ENCODE measurements around the gene AP5Z1. TPM values are rescaled to one million over a fixed set of nuclear protein-coding genes. Genes with fewer than 3 reads are reported as not detected.

AP5Z1 gene
- polyA plus RNA-seq, 1 of the 3 experiments (the other 2 are of a cell fraction): 29.5 TPM

DNA sequence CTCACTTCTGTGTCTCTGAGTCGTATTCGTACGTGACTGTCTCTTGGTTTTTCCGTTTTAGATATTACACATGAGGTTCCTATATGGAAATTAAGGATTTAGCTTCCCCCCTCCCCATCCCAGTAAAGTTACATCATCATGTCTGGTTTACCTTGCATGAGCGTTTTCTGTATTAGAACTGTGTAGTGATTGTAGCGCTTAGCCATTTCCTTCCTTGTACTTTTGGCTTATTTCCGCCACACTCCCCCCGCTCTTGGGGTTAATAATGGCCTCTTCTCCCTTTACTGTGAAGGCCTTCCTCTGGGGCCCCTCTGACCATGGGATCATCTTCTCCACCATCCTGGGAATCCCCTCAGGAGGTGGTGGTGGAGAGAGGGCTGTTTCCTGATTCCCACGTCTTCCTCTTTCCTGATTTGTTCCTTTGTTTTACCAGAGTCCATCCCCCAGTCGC lies 27.2 kb upstream of the AP5Z1 start:
- H3K27ac ChIP-seq (ENCODE audit: low read depth in 2 of 2, low read length in 1 of 2): no peak overlapping the region
- peaks cover 0 to 21% of the 10 kb centered on the region in 2 experiments; a peak in 3 of 4 replicates for H3K4me1 ChIP-seq (ENCODE audit: control insufficient read depth in 1 of 2, insufficient read depth in 2 of 2, low read depth in 1 of 2, low read length in 1 of 2)
- H3K4me3 ChIP-seq (ENCODE audit: low read depth in 2 of 2, low read length in 1 of 2): no peak overlapping the region
- TF ChIP-seq FOXJ3 (CRISPR knock-in tag; IDR thresholded peaks at IDR 0.05) (no peak), RCOR1 (IDR thresholded peaks at IDR 0.05; ENCODE audit: low read length) (no peak), SMC3 (IDR thresholded peaks at IDR 0.05; ENCODE audit: low read depth, low read length) (no peak), GATA2 (CRISPR knock-in tag; IDR thresholded peaks at IDR 0.05) (no peak), NRF1 (IDR thresholded peaks at IDR 0.05; ENCODE audit: low read depth, low read length) (no peak), PBX3 (IDR thresholded peaks at IDR 0.05) (no peak), EP300 (IDR thresholded peaks at IDR 0.05; ENCODE audit: borderline replicate concordance in 1 of 2, low read depth in 1 of 2, low read length in 1 of 2) (no peak), ZBTB33 (IDR thresholded peaks at IDR 0.05; ENCODE audit: borderline replicate concordance, low read depth) (no peak)
- TF ChIP-seq, protein P1, sequence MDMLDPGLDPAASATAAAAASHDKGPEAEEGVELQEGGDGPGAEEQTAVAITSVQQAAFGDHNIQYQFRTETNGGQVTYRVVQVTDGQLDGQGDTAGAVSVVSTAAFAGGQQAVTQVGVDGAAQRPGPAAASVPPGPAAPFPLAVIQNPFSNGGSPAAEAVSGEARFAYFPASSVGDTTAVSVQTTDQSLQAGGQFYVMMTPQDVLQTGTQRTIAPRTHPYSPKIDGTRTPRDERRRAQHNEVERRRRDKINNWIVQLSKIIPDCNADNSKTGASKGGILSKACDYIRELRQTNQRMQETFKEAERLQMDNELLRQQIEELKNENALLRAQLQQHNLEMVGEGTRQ (IDR thresholded peaks at IDR 0.05; ENCODE audit: borderline replicate concordance, low read depth, low read length): no peak
- H3K79me2 ChIP-seq (ENCODE audit: insufficient read depth): peaks cover 55% of the 10 kb centered on the region
- H3K4me2 ChIP-seq: no peak overlapping the region
- DNase-seq: no peak
- WGBS (ENCODE audit: low lambda C conversion rate): 94% methylated on average over 10 of the region's 10 CpGs
- H3F3A ChIP-seq (replicated peaks; ENCODE audit: insufficient read depth): peaks cover 5% of the 10 kb centered on the region
- POLR2A ChIA-PET: no interaction called here
- CTCF ChIA-PET: interaction anchor here (0.6 to 1.5 kb wide), 2 partner anchors 11 to 50 kb away, joined by 3 read pairs; no protein-coding TSS in a partner anchor
- peaks cover 18 to 32% of the 10 kb centered on the region in 2 experiments for H3K36me3 ChIP-seq (replicated peaks in 1 of 2; ENCODE audit: control insufficient read depth in 1 of 2, insufficient read depth in 2 of 2, low read length in 1 of 2)
- H3K9ac ChIP-seq: no peak overlapping the region
- no peak overlapping the region for H2AFZ ChIP-seq (ENCODE audit: low read depth)
- no peaks in the 10 kb centered on the region for H3K27me3 ChIP-seq (ENCODE audit: insufficient read depth)
- no peaks in the 10 kb centered on the region for H3K9me3 ChIP-seq
- H4K20me1 ChIP-seq (ENCODE audit: insufficient read depth): peaks cover 8% of the 10 kb centered on the region
- H3K9me2 ChIP-seq: no peaks in the 10 kb centered on the region

DNA sequence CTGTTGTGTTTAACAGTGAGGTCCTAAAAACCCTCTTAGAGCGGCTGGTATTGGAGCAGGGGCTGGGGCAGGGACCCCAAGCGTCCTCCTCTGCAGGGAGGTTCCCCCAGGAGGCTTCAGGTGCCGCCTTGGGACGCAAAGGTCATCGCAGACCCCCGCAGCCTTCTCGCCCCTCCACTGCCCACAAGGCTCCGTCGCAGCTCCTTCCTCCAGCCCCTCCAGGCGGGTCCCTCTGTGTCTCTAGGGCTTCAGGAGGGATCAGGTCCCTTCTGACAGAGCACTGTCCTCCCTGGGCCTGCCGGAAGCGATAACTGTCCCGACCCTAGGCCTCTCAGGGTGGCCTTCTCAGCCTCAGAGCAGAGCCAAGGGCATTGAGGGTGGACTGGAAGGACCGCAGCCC lies 26.1 kb upstream of the AP5Z1 start:
- H3K9me2 ChIP-seq: no peaks in the 10 kb centered on the region
- H3K4me1 ChIP-seq (ENCODE audit: control insufficient read depth in 1 of 2, insufficient read depth in 2 of 2, low read depth in 1 of 2, low read length in 1 of 2): peaks cover 0 to 21% of the 10 kb centered on the region in 2 experiments; a peak in 3 of 4 replicates
- peaks cover 18% of the 10 kb centered on the region for H4K20me1 ChIP-seq (ENCODE audit: insufficient read depth)
- H3K36me3 ChIP-seq (replicated peaks in 1 of 2; ENCODE audit: control insufficient read depth in 1 of 2, insufficient read depth in 2 of 2, low read length in 1 of 2): peaks cover 18 to 32% of the 10 kb centered on the region in 2 experiments
- no peaks in the 10 kb centered on the region for H3K27me3 ChIP-seq (ENCODE audit: insufficient read depth)
- whole genome bisulfite sequencing (ENCODE audit: low lambda C conversion rate): 94% methylated on average over 8 of the region's 14 CpGs
- DNase-seq: no peak
- no peak overlapping the region for H3K27ac ChIP-seq (ENCODE audit: low read depth in 2 of 2, low read length in 1 of 2)
- ChIA-PET CTCF (interaction anchor here (1.5 kb wide), 1 partner anchor 12 kb away, joined by 3 read pairs; no protein-coding TSS in a partner anchor), POLR2A (no interaction called here)
- H2AFZ ChIP-seq (ENCODE audit: low read depth): no peak overlapping the region
- H3F3A ChIP-seq (replicated peaks; ENCODE audit: insufficient read depth): peaks cover 5% of the 10 kb centered on the region
- H3K4me3 ChIP-seq (ENCODE audit: low read depth in 2 of 2, low read length in 1 of 2): no peak overlapping the region
- H3K9ac ChIP-seq: no peak overlapping the region
- no peak overlapping the region for H3K4me2 ChIP-seq
- no peaks in the 10 kb centered on the region for H3K9me3 ChIP-seq
- H3K79me2 ChIP-seq (ENCODE audit: insufficient read depth): peaks cover 59% of the 10 kb centered on the region
- no peak for TF ChIP-seq EP300 (IDR thresholded peaks at IDR 0.05; ENCODE audit: borderline replicate concordance in 1 of 2, low read depth in 1 of 2, low read length in 1 of 2)
- TF ChIP-seq, protein P2, sequence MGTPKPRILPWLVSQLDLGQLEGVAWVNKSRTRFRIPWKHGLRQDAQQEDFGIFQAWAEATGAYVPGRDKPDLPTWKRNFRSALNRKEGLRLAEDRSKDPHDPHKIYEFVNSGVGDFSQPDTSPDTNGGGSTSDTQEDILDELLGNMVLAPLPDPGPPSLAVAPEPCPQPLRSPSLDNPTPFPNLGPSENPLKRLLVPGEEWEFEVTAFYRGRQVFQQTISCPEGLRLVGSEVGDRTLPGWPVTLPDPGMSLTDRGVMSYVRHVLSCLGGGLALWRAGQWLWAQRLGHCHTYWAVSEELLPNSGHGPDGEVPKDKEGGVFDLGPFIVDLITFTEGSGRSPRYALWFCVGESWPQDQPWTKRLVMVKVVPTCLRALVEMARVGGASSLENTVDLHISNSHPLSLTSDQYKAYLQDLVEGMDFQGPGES (IDR thresholded peaks at IDR 0.05; ENCODE audit: low read depth, low read length): no peak
- no peak for TF ChIP-seq FOXM1 (IDR thresholded peaks at IDR 0.05; ENCODE audit: low read depth)
- no peak for TF ChIP-seq NFIC (IDR thresholded peaks at IDR 0.05; ENCODE audit: borderline replicate concordance)
- no peak for TF ChIP-seq EZH2phosphoT487 (IDR thresholded peaks at IDR 0.05; ENCODE audit: borderline replicate concordance, low read depth)
- TF ChIP-seq MEF2A (IDR thresholded peaks at IDR 0.05; ENCODE audit: borderline replicate concordance, low read depth): no peak
- TF ChIP-seq ZBTB33 (IDR thresholded peaks at IDR 0.05; ENCODE audit: borderline replicate concordance, low read depth): no peak
- no peak for TF ChIP-seq MXI1 (IDR thresholded peaks at IDR 0.05; ENCODE audit: low read depth, low read length)
- no peak for TF ChIP-seq TEAD4 (IDR thresholded peaks at IDR 0.05; ENCODE audit: borderline replicate concordance, insufficient read depth)
- no peak for TF ChIP-seq RXRA (IDR thresholded peaks at IDR 0.05; ENCODE audit: borderline replicate concordance, low read depth)

Measured in SK-N-SH (cell line).